NCI-H2081 (cell line): ENCODE data around the gene INPP5D.
"Not testable (repeated sequence)": the region's sequence is repeated elsewhere in the genome, so short reads cannot be mapped to it uniquely, and the experiment has no call there.

Experiments used
- DNase-seq, 2 experiments: peaks; one replicate each; lab custom pipeline; 2025; lab: John Stamatoyannopoulos, UW

INPP5D gene

GRCh38 chr2:233092432-233093165, 32.5 kb downstream of the INPP5D start:
- no peak for DNase-seq

GRCh38 chr2:233093166-233093448, 33.0 kb downstream of the INPP5D start:
- DNase-seq: no peak

GRCh38 chr2:233093721-233094120, 33.6 kb downstream of the INPP5D start:
- no peak for DNase-seq

GRCh38 chr2:233094614-233095013, 34.5 kb downstream of the INPP5D start:
- no peak for DNase-seq

- DNase-seq: no peak
Observed at GRCh38 chr2:233096006-233096405, 35.9 kb downstream of the INPP5D start.

GRCh38 chr2:233098618-233099017, 38.5 kb downstream of the INPP5D start:
- DNase-seq: no peak

GRCh38 chr2:233099820-233100191, 39.7 kb downstream of the INPP5D start:
- not testable (repeated sequence) for DNase-seq

GRCh38 chr2:233100192-233100998, 40.3 kb downstream of the INPP5D start:
- DNase-seq: no peak

- no peak for DNase-seq
Observed at GRCh38 chr2:233101141-233101540, 41.0 kb downstream of the INPP5D start.

GRCh38 chr2:233101816-233102215, 41.7 kb downstream of the INPP5D start:
- no peak for DNase-seq

- DNase-seq: no peak
Observed at GRCh38 chr2:233105156-233105895, 45.2 kb downstream of the INPP5D start.

- DNase-seq: no peak
Observed at GRCh38 chr2:233105930-233106329, 45.8 kb downstream of the INPP5D start.

- DNase-seq: no peak
Observed at GRCh38 chr2:233107011-233107410, 46.9 kb downstream of the INPP5D start.

GRCh38 chr2:233107831-233108300, 47.7 kb downstream of the INPP5D start:
- DNase-seq: no peak

GRCh38 chr2:233108611-233109490, 48.7 kb downstream of the INPP5D start:
- no peak for DNase-seq

- DNase-seq: no peak
Observed at GRCh38 chr2:233111427-233111826, 51.3 kb downstream of the INPP5D start.

- no peak for DNase-seq
Observed at GRCh38 chr2:233112329-233112728, 52.2 kb downstream of the INPP5D start.

GRCh38 chr2:233112776-233113452, 52.8 kb downstream of the INPP5D start:
- DNase-seq: no peak

GRCh38 chr2:233114421-233114861, 54.3 kb downstream of the INPP5D start:
- DNase-seq: no peak

GRCh38 chr2:233115121-233115520, 55.0 kb downstream of the INPP5D start:
- no peak for DNase-seq

GRCh38 chr2:233115741-233116140, 55.6 kb downstream of the INPP5D start:
- DNase-seq: no peak
